ENCODE results near the gene ENPEP.
A peak's percentile ranks its signal among the peaks of the same experiment; 100 is the strongest.

ENPEP gene

GRCh38 chr4:110504084-110504435 lies 28.1 kb downstream of the ENPEP start:
- no peaks in the 10 kb centered on the region for H3K9me3 ChIP-seq (ENCODE audit: control insufficient read depth in 2 of 2, low read length in 2 of 2)
- H3K27ac ChIP-seq (ENCODE audit: low read length), result no peak overlapping the region
- H3K4me1 ChIP-seq (ENCODE audit: control insufficient read depth, insufficient read depth, low read length), result no peaks in the 10 kb centered on the region
- H3K27me3 ChIP-seq (ENCODE audit: control insufficient read depth in 1 of 2, insufficient read depth in 2 of 2, low read length in 2 of 2), result no peaks in the 10 kb centered on the region
- H3K9ac ChIP-seq (ENCODE audit: low read length in 2 of 2), result no peak overlapping the region
- H3K36me3 ChIP-seq (ENCODE audit: control insufficient read depth in 2 of 2, insufficient read depth in 2 of 2, low read length in 2 of 2), result no peaks in the 10 kb centered on the region
- no peak overlapping the region for H3K4me3 ChIP-seq (ENCODE audit: low read length in 2 of 2)

DNA sequence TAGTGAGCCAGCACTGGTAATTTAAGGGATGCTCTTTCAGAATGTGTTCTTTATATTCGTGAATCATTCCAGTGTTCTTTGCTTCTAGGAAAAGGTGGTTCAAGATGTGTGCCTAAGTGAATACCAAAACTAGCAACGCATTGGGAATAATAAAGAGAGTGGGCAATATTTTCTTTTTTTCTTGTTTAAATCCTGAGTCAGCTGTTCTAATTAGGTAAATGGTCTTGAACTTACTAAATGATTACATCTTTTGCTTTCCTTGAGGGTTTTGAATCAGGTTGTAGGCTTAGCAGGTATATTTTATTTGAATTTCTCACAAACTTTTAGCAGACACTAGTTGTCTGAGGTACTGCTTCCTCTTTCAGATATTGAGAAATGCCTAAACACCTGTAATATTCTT lies 29.5 kb downstream of the ENPEP start:
- no peak overlapping the region for H3K4me3 ChIP-seq (ENCODE audit: low read length in 2 of 2)
- H3K9ac ChIP-seq (ENCODE audit: low read length in 2 of 2), result no peak overlapping the region
- H3K36me3 ChIP-seq (ENCODE audit: control insufficient read depth in 2 of 2, insufficient read depth in 2 of 2, low read length in 2 of 2), result no peaks in the 10 kb centered on the region
- no peak overlapping the region for H3K27ac ChIP-seq (ENCODE audit: low read length)
- no peaks in the 10 kb centered on the region for H3K4me1 ChIP-seq (ENCODE audit: control insufficient read depth, insufficient read depth, low read length)
- H3K9me3 ChIP-seq (ENCODE audit: control insufficient read depth in 2 of 2, low read length in 2 of 2), result no peaks in the 10 kb centered on the region
- H3K27me3 ChIP-seq (ENCODE audit: control insufficient read depth in 1 of 2, insufficient read depth in 2 of 2, low read length in 2 of 2), result no peaks in the 10 kb centered on the region

DNA sequence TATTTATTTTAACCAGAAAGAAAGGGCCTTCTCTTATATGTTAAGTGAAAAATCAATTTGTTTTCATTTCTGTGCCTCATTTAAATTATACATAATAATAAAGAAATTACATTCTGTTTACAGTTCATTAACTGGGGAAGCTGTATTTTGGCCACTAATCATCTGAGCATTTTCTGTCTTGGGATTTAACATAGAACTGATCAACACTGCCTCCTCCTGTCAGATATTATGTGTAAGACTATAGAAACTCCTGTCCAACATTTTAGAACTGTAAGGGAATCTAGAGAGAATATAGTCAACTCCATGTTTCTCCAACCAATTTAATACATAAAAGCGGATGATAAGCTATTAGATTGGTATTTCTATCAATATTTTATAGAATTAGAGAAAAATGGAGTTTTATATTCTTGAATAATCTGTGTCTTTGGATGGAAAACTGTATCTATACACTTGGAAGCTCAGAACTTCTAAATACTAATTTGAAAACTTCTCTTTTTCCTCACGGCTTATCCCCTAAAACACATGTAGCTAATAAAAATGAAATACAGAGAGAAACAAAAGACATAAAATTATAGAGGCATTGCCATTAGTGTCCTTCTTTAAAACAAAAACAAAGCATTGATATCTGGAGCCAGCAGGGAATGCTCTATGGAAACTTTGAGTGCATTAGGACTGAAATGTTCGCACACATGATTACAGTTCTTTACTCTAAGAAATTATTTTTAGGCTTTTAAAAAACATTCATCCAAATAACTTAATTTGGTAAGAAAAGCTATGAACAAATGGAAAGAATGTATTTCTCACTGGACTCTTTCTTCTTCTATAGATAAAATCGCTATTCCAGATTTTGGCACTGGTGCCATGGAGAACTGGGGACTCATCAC lies 33.1 kb downstream of the ENPEP start:
- H3K27ac ChIP-seq (ENCODE audit: low read length), result no peak overlapping the region
- no peak overlapping the region for H3K4me3 ChIP-seq (ENCODE audit: low read length in 2 of 2)
- H3K9me3 ChIP-seq (ENCODE audit: control insufficient read depth in 2 of 2, low read length in 2 of 2), result no peaks in the 10 kb centered on the region
- H3K27me3 ChIP-seq (ENCODE audit: control insufficient read depth in 1 of 2, insufficient read depth in 2 of 2, low read length in 2 of 2), result no peaks in the 10 kb centered on the region
- no peaks in the 10 kb centered on the region for H3K36me3 ChIP-seq (ENCODE audit: control insufficient read depth in 2 of 2, insufficient read depth in 2 of 2, low read length in 2 of 2)
- H3K4me1 ChIP-seq (ENCODE audit: control insufficient read depth, insufficient read depth, low read length), result no peaks in the 10 kb centered on the region
- no peak overlapping the region for H3K9ac ChIP-seq (ENCODE audit: low read length in 2 of 2)

DNA sequence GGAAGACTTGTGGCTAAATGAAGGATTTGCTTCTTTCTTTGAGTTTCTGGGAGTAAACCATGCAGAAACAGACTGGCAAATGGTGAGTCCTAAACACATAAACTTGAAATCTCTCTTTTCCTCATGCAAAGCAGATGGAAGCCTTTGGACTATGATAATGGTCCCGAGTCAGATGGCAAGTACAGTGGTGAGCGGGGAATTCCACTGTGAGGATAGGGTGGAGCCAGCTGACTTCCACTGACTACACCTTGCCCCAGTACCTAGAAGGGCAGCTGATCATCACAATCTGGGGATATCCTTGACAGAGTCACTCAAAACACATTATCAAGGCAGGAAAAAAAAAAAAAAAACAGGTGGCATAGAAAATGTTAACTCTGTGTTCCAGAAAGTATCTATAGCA lies 34.3 kb downstream of the ENPEP start:
- Histone ChIP-seq H3K36me3 (ENCODE audit: control insufficient read depth in 2 of 2, insufficient read depth in 2 of 2, low read length in 2 of 2) (no peaks in the 10 kb centered on the region), H3K27me3 (ENCODE audit: control insufficient read depth in 1 of 2, insufficient read depth in 2 of 2, low read length in 2 of 2) (no peaks in the 10 kb centered on the region), H3K9ac (ENCODE audit: low read length in 2 of 2) (no peak overlapping the region), H3K9me3 (ENCODE audit: control insufficient read depth in 2 of 2, low read length in 2 of 2) (no peaks in the 10 kb centered on the region), H3K4me1 (ENCODE audit: control insufficient read depth, insufficient read depth, low read length) (no peaks in the 10 kb centered on the region), H3K27ac (ENCODE audit: low read length) (no peak overlapping the region), H3K4me3 (ENCODE audit: low read length in 2 of 2) (no peak overlapping the region)

DNA sequence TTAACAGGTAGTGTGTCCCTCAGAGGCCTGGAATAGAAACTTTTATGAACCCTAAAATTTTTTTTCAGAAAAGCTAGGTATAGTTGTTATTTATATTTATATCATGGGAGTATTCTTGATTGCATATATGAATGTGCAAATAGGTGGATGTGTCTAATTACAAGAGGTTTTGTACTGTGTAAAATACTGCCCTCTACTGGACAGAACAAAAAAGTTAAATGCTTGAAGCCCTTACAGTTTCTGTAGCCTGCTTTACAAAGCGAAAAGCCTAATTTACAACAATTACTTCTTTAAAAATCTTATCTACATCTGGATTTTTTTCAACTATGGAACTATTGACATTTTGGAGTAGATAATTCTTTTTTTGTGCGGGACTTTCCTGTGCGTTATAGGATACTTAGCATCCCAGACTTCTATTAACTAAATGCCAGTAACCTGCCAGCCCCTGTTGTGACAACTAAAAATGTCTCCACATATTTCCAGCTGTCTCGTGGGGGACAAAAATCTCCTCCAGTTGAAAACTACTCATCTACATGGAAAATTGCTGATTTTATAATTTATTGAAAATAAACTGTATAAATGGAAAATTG lies 35.1 kb downstream of the ENPEP start:
- Histone ChIP-seq H3K27ac (ENCODE audit: low read length) (no peak overlapping the region), H3K9me3 (ENCODE audit: control insufficient read depth in 2 of 2, low read length in 2 of 2) (no peaks in the 10 kb centered on the region)

DNA sequence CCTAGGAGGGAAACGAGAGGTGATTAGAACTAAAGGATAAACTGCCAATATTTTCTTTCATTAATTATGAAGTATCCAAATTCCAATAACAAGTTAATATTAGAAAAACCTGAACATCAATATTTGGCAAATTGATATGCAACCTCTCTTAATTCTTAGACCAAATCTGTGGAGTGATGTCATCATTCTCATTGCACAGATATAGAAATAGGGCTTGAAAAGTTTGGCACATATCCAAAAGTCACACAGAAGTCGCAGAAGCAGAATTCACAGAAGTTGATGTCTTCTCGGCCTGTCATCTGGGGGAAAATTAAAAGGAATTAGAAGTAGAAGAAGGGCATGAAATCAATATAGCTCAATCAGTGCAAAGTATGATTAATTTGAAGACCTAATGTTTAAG lies 36.9 kb downstream of the ENPEP start:
- H3K9ac ChIP-seq (ENCODE audit: low read length in 2 of 2), result no peak overlapping the region
- no peak overlapping the region for H3K4me3 ChIP-seq (ENCODE audit: low read length in 2 of 2)
- H3K27ac ChIP-seq (ENCODE audit: low read length), result no peak overlapping the region

More for the DNA sequence above, 35.1 kb downstream of the ENPEP start:
- no peaks in the 10 kb centered on the region for H3K27me3 ChIP-seq (ENCODE audit: control insufficient read depth in 1 of 2, insufficient read depth in 2 of 2, low read length in 2 of 2)
- no peak overlapping the region for H3K9ac ChIP-seq (ENCODE audit: low read length in 2 of 2)
- no peaks in the 10 kb centered on the region for H3K4me1 ChIP-seq (ENCODE audit: control insufficient read depth, insufficient read depth, low read length)
- no peaks in the 10 kb centered on the region for H3K36me3 ChIP-seq (ENCODE audit: control insufficient read depth in 2 of 2, insufficient read depth in 2 of 2, low read length in 2 of 2)
- no peak overlapping the region for H3K4me3 ChIP-seq (ENCODE audit: low read length in 2 of 2)

GRCh38 chr4:110514889-110515479 lies 39.0 kb downstream of the ENPEP start:
- no peak overlapping the region for H3K4me3 ChIP-seq (ENCODE audit: low read length in 2 of 2)
- no peaks in the 10 kb centered on the region for H3K36me3 ChIP-seq (ENCODE audit: control insufficient read depth in 2 of 2, insufficient read depth in 2 of 2, low read length in 2 of 2)
- H3K4me1 ChIP-seq (ENCODE audit: control insufficient read depth, insufficient read depth, low read length), result no peaks in the 10 kb centered on the region
- H3K27ac ChIP-seq (ENCODE audit: low read length), result no peak overlapping the region
- no peak overlapping the region for H3K9ac ChIP-seq (ENCODE audit: low read length in 2 of 2)
- H3K27me3 ChIP-seq (ENCODE audit: control insufficient read depth in 1 of 2, insufficient read depth in 2 of 2, low read length in 2 of 2), result no peaks in the 10 kb centered on the region
- no peaks in the 10 kb centered on the region for H3K9me3 ChIP-seq (ENCODE audit: control insufficient read depth in 2 of 2, low read length in 2 of 2)

More for the DNA sequence above, 36.9 kb downstream of the ENPEP start:
- Histone ChIP-seq H3K27me3 (ENCODE audit: control insufficient read depth in 1 of 2, insufficient read depth in 2 of 2, low read length in 2 of 2) (no peaks in the 10 kb centered on the region), H3K4me1 (ENCODE audit: control insufficient read depth, insufficient read depth, low read length) (no peaks in the 10 kb centered on the region), H3K36me3 (ENCODE audit: control insufficient read depth in 2 of 2, insufficient read depth in 2 of 2, low read length in 2 of 2) (no peaks in the 10 kb centered on the region), H3K9me3 (ENCODE audit: control insufficient read depth in 2 of 2, low read length in 2 of 2) (no peaks in the 10 kb centered on the region)

DNA sequence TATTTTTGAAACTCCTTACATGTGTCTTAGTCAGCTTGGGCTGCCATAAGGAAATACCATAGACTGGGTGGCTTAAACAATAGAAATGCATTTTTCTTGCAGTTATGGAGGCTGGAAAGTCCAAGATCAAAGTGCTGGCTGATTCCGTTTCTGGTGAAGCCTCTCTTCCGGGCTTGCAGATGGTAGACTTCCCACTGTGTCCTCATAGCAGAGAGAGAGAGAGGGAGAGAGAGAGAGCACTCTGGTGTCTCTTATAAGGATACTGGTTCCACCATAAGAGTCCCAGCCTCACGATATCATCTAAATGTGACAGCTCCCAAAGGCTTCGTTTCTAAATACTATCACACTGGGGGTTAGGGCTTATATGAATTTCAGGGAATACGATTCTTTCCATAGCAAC lies 39.7 kb downstream of the ENPEP start:
- Histone ChIP-seq H3K4me1 (ENCODE audit: control insufficient read depth, insufficient read depth, low read length) (no peaks in the 10 kb centered on the region), H3K36me3 (ENCODE audit: control insufficient read depth in 2 of 2, insufficient read depth in 2 of 2, low read length in 2 of 2) (no peaks in the 10 kb centered on the region), H3K9me3 (ENCODE audit: control insufficient read depth in 2 of 2, low read length in 2 of 2) (no peaks in the 10 kb centered on the region), H3K27ac (ENCODE audit: low read length) (no peak overlapping the region), H3K27me3 (ENCODE audit: control insufficient read depth in 1 of 2, insufficient read depth in 2 of 2, low read length in 2 of 2) (no peaks in the 10 kb centered on the region), H3K4me3 (ENCODE audit: low read length in 2 of 2) (peak overlapping the region; percentile 64 to 69), H3K9ac (ENCODE audit: low read length in 2 of 2) (peak overlapping the region in 1 of 2 donors; percentile 46)

DNA sequence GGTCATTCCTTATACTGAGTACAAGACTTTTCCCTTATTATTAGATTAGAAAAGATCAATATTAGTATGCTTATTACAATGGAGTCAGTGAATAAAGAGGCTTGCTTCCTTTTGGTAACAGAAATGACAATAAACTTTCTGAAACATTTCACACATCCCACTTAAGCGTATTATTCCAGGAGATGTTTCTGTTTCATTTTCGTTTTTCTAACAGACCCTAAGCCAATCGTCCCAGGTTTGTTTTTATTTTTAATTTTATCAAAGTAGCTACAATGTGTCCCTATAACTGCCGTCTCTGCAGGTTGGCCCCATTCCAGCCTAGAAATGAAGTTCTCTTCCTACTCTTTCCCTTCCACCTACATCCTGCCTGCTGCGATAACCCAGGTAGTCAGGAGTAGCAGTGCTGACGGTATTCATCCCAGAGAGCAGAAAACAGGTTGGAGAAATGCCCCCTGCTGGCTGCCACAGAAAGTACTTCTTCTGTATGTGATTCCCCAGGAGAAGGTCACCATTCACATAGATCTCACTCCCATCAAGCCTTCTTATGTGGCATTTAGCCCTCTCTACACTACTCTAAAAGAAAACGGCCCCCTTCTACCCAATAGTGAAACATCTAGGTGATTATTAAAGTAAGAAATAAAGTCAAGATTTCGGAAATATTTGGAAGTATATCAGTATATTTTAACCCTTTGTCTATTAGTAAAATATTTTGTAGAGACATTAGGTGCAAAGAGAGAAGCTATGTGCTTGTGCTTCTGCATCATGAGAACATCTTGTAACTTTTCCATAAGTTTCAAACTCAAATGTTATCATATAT lies 40.4 kb downstream of the ENPEP start:
- Histone ChIP-seq H3K9me3 (ENCODE audit: control insufficient read depth in 2 of 2, low read length in 2 of 2) (no peaks in the 10 kb centered on the region), H3K36me3 (ENCODE audit: control insufficient read depth in 2 of 2, insufficient read depth in 2 of 2, low read length in 2 of 2) (no peaks in the 10 kb centered on the region), H3K27ac (ENCODE audit: low read length) (no peak overlapping the region), H3K27me3 (ENCODE audit: control insufficient read depth in 1 of 2, insufficient read depth in 2 of 2, low read length in 2 of 2) (no peaks in the 10 kb centered on the region), H3K4me1 (ENCODE audit: control insufficient read depth, insufficient read depth, low read length) (no peaks in the 10 kb centered on the region), H3K9ac (ENCODE audit: low read length in 2 of 2) (peak overlapping the region; percentile 7 to 46), H3K4me3 (ENCODE audit: low read length in 2 of 2) (peak overlapping the region; percentile 64 to 69)

GRCh38 chr4:110518889-110519490 lies 43.0 kb downstream of the ENPEP start:
- no peak overlapping the region for H3K9ac ChIP-seq (ENCODE audit: low read length in 2 of 2)
- no peaks in the 10 kb centered on the region for H3K9me3 ChIP-seq (ENCODE audit: control insufficient read depth in 2 of 2, low read length in 2 of 2)
- H3K4me1 ChIP-seq (ENCODE audit: control insufficient read depth, insufficient read depth, low read length), result no peaks in the 10 kb centered on the region
- no peak overlapping the region for H3K27ac ChIP-seq (ENCODE audit: low read length)
- no peaks in the 10 kb centered on the region for H3K36me3 ChIP-seq (ENCODE audit: control insufficient read depth in 2 of 2, insufficient read depth in 2 of 2, low read length in 2 of 2)
- no peaks in the 10 kb centered on the region for H3K27me3 ChIP-seq (ENCODE audit: control insufficient read depth in 1 of 2, insufficient read depth in 2 of 2, low read length in 2 of 2)
- H3K4me3 ChIP-seq (ENCODE audit: low read length in 2 of 2), result no peak overlapping the region

Data from stomach smooth muscle (tissue), 2 donors.